A549 treated with AZD9567 at 1 μM for 4 hours (cell line): ENCODE data around the gene MTLN. TPM values are rescaled to one million over a fixed set of nuclear protein-coding genes. Genes with fewer than 3 reads are reported as not detected.

Experiments
- total RNA-seq: library from RNA; stranded (reverse); fragments of 200-300 nt; extraction: Qiagen RNA extraction; gene quantifications from 5 replicates; pipeline ENCODE4 v1.2.3, GENCODE V29; 2022; ENCODE audit not compliant: insufficient read depth

Gene MTLN
- total RNA-seq: 81.3 to 138 TPM (median 128 TPM) in 5 replicates

DNA sequence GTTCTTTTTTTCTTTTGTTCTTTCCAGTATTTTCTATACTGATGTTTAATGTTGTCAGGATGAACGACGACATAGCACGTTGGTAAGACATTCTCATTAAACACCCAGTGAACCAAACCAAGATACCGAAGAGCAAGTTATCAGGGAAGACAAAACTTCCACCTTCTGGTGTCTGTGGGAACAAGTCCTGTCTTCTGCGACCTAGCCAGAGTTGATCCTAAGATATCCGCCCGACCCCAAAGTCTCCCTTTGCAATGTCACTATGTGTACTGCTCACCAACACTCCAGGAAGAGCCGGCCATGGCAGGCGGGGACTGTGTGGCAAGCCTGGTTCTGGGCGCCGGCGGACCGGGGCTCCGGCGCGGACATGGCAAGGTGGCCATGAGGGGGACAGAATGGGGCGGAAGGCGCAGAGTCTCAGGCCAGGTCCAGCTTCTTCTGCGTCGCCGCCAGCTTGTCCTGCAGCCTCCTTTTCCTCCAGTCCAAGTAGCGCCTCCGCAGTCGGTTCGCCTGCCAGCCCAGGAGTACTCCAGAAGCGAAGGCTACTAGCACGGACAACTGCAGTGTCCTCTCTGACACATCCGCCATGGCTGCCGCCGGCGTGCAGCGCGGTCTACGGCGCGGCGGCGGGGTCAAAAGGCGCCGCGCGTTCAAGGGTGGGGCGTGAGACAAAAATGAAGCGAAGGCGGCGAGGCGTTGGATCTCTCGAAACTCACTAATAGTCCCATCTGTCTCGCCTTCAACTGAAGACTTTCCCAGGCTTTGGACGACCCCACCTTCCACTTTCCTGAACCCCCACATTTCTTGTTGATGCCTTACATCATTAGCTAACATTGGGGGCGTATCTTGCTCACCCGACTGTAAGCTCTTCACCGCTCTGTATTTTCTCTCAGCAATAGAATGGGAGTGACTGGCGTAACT, at the start of gene MTLN:
Gene MTLN (minus strand): TSS at position 610 of the 921 bp plus-strand sequence. CDS start 22 bp downstream, at position 588.

GRCh38 chr2:110204408-110205385, 7.7 kb downstream of the MTLN start, which contains the start of gene NPHP1:
NPHP1 (minus strand) TSS chr2:110205013; CDS start chr2:110204968, 45 bp downstream.

Other genes with a start within 250 kb of the MTLN start
- gene MALL, start 96.7 kb downstream of the MTLN start, total RNA-seq: 134 to 147 TPM (median 139 TPM) in 5 replicates
- gene NPHP1, start 7.5 kb downstream of the MTLN start, total RNA-seq: 6.1 to 15.2 TPM (median 8.0 TPM) in 5 replicates